Measurements from ENCODE around the gene PHRF1.

The PHRF1 gene

DNA sequence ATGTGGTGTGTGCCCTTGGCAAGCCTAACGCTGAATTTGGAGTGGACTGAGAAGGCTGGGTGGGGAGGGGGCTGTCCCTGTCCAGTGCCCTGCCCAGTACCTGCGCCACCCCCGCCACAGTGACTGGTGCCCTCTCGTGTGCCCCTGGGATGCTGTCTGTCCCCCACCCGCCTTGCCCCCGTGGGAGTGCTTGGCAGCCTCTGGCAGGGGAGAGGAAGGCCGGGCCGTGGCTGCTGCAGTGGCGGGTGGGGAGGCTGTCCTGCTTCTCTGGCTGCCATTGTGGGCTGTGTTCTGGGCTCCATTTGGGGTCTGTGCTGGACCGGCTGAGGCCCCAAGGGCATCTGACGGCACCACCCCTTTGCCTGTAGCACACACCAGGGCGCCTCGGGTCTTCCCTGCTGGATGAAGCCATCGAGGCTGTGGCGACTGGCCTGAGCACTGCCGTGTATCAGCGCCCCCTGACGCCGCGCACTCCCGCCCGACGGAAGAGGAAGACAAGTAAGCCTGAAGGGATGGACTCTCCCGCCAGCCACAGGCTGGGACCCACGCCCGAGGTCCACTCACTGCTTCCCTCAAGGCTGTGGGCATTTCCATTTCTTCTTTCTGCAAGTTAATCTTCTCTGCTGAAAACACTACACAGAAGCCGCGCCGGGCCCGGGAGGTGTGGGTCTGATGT lies 21.9 kb downstream of the PHRF1 start:
- DNase-seq = no peak

DNA sequence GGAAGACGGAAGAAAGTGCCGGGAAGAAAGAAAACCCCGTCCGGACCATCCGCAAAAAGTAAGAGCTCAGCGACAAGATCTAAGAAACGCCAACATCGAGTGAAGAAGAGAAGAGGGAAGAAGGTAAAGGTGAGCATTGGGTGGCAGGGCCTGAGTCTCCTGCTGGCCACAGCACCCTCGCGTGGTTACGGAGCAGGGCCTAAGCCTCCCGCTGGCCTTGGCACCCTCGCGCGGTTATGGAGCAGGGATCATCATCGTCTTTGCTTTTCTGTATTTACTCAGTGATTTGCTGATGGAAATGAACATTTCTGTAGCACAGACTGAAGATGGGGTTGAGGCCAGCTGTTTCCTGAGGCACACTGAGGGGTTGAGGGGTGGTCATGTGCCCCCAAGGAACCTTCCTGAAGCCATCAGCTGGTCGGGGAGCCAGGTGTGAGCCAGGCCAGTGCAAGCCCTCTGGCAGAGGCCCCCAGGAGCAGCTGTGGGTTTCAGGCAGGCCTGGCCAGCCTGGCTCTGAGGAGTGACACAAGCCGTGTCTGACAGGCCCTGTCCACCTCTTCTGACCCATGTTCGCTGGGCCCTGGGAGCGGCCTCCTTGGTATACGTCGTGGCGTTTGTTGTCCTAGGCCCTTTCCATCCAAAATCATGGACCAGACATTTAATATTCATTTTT lies 25.4 kb downstream of the PHRF1 start:
- no peak for DNase-seq

- DNase-seq = no peak
Measured at GRCh38 chr11:603154-603553, 26.9 kb downstream of the PHRF1 start.

- DNase-seq = no peak
Measured at GRCh38 chr11:605286-606129, 29.2 kb downstream of the PHRF1 start.

GRCh38 chr11:606245-606644 lies 30.0 kb downstream of the PHRF1 start:
- peak in 1 of 2 donors; percentile 15 for DNase-seq

- DNase-seq = no peak
Measured at GRCh38 chr11:607020-607780, 30.9 kb downstream of the PHRF1 start.

GRCh38 chr11:607971-608659 lies 31.8 kb downstream of the PHRF1 start:
- no peak for DNase-seq

DNA sequence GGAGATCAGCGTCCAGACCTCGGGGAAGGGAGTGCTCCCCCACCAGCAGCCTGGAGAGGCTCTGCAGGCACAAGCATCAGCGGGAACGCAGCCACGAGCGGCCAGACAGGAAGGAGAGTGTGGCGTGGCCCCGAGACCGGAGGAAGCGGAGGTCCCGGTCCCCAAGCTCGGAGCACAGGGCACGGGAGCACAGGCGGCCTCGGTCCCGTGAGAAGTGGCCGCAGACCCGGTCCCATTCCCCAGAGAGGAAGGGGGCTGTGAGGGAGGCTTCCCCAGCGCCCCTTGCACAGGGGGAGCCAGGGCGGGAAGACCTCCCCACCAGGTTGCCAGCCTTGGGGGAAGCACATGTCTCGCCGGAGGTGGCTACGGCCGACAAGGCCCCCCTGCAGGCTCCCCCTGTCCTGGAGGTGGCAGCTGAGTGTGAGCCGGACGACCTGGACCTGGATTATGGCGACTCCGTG lies 32.6 kb downstream of the PHRF1 start:
- no peak for DNase-seq

DNA sequence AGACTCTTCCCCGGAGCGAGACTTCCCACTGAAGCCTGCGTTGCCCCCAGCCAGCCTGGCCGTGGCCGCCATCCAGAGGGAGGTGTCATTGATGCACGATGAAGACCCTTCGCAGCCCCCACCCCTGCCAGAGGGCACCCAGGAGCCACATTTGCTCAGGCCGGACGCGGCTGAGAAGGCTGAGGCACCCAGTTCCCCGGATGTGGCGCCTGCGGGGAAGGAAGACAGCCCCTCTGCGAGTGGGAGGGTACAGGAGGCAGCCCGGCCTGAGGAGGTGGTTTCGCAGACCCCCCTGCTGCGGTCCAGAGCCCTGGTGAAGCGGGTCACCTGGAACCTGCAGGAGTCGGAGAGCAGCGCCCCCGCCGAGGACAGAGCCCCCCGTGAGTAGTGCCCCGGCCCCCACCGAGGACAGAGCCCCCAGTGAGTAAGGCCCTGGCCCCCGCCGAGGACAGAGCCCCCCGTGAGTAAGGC lies 33.1 kb downstream of the PHRF1 start:
- DNase-seq = no peak

- no peak for DNase-seq
Measured at GRCh38 chr11:610146-610801, 34.0 kb downstream of the PHRF1 start.

DNA sequence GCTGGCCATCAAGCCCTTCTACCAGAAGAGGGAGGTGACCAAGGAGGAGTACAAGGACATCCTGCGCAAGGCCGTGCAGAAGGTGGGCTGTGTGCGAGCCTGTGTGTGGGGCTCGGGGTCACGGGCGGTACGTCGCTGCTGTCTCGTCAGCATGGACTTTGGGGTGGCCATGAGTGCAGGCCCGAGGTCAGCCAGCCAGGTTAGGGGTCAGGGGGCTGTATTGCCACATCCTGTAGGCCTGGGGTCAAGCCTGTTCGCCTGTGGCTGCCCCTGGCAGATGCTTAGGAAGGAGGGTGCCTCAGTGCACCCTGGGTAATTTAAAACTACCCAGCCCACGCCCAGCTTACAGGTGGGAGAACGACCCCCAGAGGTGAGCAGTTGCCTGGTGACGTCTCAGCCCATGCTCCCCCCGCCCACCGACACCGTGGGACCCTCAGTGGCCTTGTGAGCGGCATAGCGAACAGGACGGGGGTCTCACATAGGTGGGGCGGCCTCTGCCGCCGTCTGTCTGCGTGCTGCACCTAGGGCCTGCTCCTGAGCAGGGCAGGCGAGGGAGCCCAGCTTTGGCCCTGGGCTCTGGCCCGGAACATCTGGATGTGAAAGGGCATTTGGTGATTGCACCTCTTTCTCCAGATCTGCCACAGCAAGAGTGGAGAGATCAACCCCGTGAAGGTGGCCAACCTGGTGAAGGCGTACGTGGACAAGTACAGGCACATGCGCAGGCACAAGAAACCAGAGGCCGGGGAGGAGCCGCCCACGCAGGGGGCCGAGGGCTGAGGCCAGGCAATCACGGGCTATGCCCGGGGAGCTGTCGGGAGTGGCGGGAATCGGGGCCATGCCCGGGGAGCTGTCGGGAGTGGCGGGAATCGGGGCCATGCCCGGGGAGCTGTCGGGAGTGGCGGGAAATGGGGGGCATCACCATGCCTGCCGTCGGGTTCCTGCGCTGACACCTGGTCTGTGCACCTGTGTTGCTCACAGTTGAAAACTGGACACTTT lies 35.0 kb downstream of the PHRF1 start:
- no peak for DNase-seq

DNA sequence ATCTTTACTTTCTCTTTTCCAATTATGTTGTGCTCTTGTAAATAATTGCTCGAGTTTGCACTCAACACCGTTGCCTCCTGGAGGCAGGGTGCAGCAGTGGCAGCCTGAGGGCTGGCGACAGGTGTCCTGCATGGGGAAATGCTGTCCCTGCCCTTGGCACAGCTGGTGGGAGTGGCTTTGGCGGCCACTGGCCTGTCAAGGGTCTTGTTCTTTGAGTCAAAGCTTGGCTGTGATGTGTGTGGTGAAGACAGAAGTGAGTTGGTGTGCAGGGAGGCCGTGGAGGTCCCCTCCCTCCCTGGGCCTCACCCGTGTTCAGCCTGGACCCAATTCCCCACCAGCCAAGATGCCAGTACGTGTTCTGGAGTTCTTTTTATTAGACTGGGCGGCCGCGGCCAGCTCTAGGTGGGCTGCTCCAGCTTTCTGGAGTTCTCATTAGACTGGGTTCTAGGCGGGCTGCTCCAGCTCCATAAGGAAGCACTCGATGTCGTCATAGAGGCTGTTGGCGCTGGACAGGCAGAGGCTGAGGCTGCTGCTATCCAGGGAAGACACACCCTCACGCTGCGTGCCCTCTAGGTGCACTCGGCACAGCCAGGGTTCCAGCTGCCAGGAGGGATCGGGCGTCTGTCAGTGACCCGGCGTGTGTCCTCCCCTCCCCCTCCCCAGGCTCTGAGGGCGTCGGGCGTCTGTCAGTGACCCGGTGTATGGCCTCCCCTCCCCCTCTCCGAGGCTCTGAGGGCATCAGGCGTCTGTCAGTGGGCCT lies 36.1 kb downstream of the PHRF1 start:
- no peak for DNase-seq

DNA sequence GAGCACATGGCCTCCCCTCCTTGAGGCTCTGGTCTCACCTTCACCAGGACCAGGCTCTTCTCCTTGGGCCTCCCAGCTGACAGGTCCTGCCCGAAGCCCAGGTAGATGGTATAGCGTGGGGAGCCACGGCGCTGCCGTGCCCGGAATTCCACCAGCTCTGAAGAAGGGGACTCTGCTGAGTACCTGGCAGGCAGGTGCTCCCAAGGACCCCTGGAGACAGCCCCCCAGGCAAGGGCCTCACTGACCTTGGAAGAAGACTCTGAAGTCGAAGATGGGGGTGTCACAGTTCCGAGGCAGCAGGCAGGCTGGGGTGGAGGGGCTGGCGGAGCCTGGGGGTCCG lies 36.7 kb downstream of the PHRF1 start:
- no peak for DNase-seq

DNA sequence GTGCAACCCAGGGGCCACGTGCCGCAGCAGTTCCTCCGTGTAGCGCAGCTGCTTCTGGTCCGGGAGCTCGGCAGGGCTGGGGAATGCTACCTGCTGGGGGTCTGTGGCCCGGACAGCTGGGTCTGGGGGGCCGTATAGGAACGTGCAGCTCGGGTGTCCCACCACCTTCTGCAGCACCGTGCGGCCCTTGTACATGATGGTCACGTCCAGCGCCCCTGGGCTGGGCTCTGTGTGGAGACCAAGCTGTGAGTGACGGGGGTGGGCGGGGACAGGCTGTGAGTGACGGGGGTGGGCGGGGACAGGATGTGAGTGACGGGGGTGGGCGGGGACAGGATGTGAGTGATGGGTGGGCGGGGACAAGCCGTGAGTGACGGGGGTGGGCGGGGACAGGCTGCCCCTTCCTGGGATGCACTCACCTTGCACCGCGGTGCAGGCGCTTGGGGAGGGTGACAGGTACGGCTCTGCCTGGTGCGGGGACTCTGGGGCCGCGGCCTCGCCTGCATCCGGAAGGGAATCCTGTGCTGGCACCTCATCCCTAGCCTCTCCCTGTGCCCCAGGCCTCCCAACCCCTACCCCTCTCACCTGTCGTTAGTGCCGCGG lies 37.2 kb downstream of the PHRF1 start:
- DNase-seq = no peak

DNA sequence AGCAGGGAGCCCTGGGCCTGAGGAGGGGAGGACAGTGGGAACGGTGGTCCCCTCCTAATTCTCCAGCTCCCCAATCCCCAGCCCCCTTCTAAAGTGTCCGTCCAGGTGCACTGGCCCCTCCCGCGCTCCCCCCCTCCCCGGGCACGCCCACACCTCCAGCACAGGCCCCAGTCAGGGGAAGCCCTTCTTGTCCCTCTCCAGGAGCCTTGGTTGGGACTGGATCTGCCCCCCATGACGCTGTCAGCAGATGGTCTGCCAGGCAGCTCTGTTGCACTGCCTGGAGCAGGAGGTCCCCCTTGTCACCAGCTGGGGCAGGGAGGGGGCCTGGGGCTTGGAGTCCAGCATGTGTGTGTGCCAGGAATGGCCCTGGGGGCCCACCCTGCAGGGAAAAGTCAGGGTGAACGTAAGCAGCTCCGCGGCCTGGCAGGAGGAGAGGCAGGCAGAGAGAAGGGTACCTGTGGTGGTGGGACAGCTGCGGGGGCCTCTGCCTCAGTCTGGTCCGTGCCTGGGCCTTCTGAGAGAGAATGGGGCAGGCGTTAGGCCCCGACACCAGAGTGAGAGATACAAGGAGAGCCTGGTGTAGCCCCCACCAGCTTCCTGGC lies 37.9 kb downstream of the PHRF1 start:
- no peak for DNase-seq

- DNase-seq = peak in 1 of 2 donors; percentile 23
Measured at GRCh38 chr11:614623-615503, 38.6 kb downstream of the PHRF1 start.

DNA sequence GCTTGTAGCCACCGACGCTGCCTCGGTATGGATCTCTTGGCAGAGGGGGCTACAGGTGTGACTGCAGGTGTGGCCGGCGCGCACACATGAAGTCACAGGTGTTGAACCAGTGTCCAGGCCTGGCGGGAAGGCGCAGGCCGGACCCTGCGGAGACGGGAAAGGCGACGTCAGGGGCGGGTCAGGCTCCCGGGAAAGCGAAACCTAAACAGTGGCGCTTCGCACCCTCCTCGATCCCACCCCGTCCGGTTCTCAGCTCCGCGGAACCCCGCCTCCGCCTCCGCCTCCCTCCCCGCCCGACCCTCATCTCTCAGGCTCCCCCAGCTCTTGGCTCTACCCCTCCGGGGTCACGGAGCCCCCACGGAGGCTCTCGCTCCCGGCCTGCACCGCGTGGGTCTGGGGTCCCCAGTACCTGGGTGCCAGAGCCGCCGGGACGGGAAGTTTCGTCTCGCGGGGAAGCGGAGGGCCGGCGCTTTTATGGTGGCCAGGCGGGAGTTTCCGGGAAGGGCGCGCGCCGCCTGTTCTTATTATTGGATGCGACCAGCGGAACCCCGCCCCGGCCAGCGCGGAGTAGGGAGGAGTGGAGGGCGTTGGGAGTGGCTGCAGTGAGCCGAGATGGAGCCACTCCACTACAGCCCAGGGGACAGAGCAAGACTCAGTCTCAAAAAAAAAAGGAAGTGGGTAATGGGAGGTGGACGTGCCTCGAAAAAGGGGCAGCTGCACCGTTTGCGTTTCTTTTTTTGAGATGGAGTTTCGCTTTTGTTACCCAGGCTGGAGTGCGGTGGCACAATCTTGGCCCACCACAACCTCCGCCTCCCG lies 39.4 kb downstream of the PHRF1 start, which contains the start of gene IRF7:
Gene IRF7, minus strand, starts transcription at position 447 of the 816 bp plus-strand sequence. CDS start 586 bp downstream, outside the sequence.
- peak; percentile 79 to 82 for DNase-seq

Measured in hippocampal formation (tissue), 2 donors.